Astrocyte of the spinal cord (primary cell): ENCODE data around the gene CASP5.
"Not testable (repeated sequence)": the region's sequence is repeated elsewhere in the genome, so short reads cannot be mapped to it uniquely, and the experiment has no call there.

Experiments used
- DNase-seq: peaks from one replicate; pipeline ENCODE4 v3.0.0; 2011; ENCODE audit warnings: low read depth, low spot score
- H3K4me3 ChIP-seq: 2 replicates; pipeline ENCODE4 v1.5.1; 2011; ENCODE audit warnings: low read depth, mild to moderate bottlenecking, low read length, moderate library complexity
- CTCF ChIP-seq: IDR thresholded peaks from 2 replicates; pipeline ENCODE4 v1.5.1; 2012; ENCODE audit warnings: low read depth, mild to moderate bottlenecking, low read length, inconsistent platforms
- in situ Hi-C: cut with HindIII; loops from 2 replicates; pipeline ENCODE4 v1.10.0; 2017; ENCODE audit warnings: low sequenced_read_pairs

CASP5 gene

DNA sequence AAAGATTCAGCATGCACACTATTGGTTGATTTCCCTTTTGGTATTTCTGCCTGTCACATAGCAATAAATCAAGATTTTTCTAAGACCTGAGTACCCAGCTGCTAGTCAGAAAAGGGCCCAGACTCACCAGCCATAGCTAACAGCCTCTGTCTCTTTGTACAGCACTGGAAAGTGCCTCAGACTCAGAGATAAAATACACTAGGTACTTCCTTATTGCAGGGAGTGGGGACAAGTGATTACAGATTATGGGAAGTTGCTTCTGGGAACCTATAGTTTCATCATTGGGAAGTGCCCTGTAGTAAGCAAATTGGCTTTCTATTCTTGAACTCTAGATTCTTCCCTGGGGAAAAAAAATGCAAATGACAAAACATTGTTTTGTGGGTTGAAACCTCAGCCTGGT is at the start of gene CASP5:
Gene CASP5 (minus strand): TSS at position 166 of the 400 bp plus-strand sequence. CDS start 32 bp downstream, at position 134.
- TF ChIP-seq CTCF = no peak
- no peak for DNase-seq
- no peak within 1 kb of the TSS for H3K4me3 ChIP-seq
- in situ Hi-C loops = no loop called here

DNA sequence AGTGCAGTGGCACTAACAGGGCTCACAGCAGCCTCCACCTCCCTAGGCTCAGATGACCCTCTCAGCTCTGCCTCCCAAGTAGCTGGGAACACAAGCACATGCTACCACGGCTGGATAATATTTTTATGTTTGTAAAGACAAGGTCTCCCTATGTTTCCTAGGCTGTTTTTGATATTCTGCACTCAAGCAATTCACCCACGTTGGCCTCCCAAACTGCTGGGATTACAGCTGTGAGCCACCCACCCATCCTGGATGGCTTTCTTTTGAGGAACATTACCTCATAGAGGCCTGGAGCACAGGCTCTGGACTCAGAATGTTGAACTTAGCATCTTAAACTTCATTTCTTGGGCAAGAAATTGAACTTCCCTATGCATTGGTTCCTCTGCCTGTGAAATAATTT is 49.1 kb upstream of the CASP5 start:
- in situ Hi-C loops = not testable (repeated sequence)

DNA sequence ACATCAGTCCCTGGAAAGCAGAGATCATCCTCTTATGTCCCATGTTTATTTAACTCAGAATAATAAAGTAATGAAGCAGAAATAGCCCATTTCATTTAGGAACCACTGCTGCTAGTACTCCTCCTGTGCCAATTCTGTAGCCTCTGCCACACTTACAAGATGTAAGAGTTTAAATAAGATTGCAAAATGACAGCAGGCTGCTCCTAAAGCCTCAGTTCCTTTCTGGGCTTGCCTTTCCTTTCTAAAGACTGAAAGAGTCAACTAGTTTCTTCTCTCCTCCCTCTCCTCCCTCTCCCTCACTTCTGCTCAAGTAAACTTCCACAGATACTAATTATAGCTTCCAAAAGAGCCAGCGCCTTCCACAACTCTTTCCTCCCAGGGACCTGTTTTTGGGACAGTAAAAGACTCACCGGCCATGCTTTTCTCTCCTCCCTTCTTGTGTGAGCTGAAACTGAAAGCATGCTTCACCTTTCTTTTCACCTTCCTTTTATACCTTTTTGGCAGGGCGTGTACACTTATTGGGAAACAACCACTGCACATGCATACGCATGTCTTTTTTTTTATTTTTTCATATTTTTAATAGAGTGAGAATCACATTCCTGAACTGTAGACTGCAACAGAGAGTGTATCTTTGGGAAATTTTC is 48.2 kb upstream of the CASP5 start:
- no peak for DNase-seq
- no peak overlapping the region for H3K4me3 ChIP-seq
- no peak for TF ChIP-seq CTCF
- in situ Hi-C loops = no loop called here

More for the DNA sequence above, 49.1 kb upstream of the CASP5 start:
- H3K4me3 ChIP-seq, DNase-seq: not testable (repeated sequence)

DNA sequence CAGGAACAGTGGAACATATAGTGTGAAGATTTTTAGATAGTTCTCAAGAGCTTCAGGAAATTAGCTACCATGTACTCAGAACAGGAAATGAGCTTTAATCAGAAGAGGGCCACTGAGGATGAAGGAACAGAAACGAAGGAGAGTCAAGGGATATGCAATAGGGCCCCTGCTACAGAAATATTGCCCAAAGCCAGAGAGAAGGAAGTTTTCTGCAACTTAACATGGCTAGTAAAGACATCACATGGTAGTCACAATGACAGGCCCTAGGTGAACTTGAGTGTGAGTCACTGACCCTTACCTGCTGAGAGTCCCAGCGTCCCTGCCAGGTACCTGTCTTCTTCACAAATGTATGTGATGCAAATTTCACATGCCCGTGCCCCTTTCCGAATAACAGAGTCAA is 47.3 kb upstream of the CASP5 start:
- no peak for TF ChIP-seq CTCF
- no peak for DNase-seq
- no peak overlapping the region for H3K4me3 ChIP-seq
- in situ Hi-C loops = no loop called here

GRCh38 chr11:105069749-105070148 is 46.8 kb upstream of the CASP5 start:
- H3K4me3 ChIP-seq, in situ Hi-C loops, DNase-seq: not testable (repeated sequence)

- in situ Hi-C loops, DNase-seq, H3K4me3 ChIP-seq: not testable (repeated sequence)
Measured at GRCh38 chr11:105063245-105063941, 40.4 kb upstream of the CASP5 start.

DNA sequence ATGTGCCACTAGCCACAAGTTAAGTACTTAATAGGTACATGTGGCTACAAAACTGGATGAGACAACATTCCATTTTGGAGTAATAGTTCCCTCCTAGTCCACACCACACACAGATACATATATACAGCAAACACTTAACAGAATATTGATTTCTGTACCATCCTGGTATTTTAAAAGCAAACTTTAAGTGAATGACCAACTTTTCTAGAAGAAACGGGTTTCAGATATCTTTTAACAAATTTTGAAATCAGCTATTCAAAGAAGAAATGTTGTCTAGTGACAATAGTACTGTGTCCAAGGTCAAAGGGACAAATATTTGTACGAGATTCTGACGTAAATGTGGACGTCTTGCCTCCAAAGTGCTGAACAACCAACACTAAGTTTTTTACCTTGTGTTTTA is 34.5 kb upstream of the CASP5 start:
- no peak overlapping the region for H3K4me3 ChIP-seq
- in situ Hi-C loops = no loop called here
- DNase-seq = no peak
- TF ChIP-seq CTCF = no peak

DNA sequence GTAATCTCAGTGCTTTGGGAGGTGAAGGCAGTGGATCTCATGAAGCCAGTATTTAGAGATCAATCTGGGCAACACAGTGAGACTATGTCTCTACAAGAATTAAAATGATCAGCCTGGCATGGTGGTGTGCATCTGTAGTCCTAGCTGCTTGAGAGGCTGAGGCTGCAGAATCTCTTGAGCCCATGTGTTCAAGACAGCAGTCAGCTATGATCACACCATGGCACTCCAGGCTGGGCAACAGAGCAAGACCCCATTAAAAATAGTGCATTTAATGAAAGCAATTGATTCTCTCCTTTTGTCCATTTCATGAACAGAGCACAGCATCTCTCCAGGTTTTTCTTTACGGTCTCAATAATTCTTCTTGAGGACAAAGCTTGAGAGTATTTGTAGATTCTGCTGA is 33.5 kb upstream of the CASP5 start:
- H3K4me3 ChIP-seq = no peak overlapping the region
- TF ChIP-seq CTCF = no peak
- in situ Hi-C loops = no loop called here
- no peak for DNase-seq
